HCEC 1CT (cell line): ENCODE results near the gene PRDM15.
A peak's percentile ranks its signal among the peaks of the same experiment; 100 is the strongest.

ENCODE experiments used
- DNase-seq: peaks from one replicate; pipeline ENCODE4 v3.0.0-alpha.2; 2017

The PRDM15 gene, protein sequence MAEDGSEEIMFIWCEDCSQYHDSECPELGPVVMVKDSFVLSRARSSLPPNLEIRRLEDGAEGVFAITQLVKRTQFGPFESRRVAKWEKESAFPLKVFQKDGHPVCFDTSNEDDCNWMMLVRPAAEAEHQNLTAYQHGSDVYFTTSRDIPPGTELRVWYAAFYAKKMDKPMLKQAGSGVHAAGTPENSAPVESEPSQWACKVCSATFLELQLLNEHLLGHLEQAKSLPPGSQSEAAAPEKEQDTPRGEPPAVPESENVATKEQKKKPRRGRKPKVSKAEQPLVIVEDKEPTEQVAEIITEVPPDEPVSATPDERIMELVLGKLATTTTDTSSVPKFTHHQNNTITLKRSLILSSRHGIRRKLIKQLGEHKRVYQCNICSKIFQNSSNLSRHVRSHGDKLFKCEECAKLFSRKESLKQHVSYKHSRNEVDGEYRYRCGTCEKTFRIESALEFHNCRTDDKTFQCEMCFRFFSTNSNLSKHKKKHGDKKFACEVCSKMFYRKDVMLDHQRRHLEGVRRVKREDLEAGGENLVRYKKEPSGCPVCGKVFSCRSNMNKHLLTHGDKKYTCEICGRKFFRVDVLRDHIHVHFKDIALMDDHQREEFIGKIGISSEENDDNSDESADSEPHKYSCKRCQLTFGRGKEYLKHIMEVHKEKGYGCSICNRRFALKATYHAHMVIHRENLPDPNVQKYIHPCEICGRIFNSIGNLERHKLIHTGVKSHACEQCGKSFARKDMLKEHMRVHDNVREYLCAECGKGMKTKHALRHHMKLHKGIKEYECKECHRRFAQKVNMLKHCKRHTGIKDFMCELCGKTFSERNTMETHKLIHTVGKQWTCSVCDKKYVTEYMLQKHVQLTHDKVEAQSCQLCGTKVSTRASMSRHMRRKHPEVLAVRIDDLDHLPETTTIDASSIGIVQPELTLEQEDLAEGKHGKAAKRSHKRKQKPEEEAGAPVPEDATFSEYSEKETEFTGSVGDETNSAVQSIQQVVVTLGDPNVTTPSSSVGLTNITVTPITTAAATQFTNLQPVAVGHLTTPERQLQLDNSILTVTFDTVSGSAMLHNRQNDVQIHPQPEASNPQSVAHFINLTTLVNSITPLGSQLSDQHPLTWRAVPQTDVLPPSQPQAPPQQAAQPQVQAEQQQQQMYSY

DNA sequence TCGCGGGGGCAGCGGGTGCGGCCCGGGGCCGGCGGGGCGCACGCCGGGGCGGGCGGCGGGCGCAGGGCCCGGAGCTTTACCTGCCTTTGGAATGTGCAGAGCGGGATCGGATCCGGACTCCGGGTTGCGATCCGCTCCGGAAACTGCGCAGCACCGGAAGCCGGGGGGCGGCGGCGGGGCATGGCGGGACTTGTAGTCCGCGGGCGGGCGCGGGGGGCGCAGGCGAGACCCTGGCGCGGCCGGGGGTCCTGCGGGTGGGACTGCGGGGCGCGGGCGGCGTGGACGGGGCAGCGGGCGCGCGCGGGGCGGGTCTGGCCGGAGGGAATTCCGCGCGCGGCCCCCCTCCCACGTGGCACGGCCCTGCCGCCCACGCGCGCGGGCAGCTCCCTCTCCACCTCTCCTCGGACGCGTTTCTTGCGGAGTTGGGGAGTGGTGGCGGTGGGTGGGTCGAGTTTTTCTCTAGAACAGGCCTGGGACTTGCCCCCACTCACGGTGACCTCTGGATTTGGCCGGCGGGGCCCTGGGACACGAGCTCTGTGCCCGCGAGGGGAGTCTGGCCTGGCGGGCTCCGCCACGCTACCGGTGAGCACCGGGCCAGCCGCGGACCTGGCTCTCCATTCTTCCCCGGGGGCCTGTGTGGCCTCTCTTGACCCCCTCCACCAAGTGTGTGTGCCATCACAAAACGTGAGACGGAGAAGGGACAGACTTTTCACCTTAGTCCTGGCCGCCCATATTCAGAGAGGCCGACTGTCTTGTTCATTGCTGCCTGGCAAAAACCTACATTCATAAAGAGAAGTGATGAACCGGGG lies at the start of gene PRDM15:
TSS of gene PRDM15 (minus strand) at position 155 of the 809 bp plus-strand sequence. CDS start 18,981 bp downstream, outside the sequence.
- peak; percentile 78 for DNase-seq

- DNase-seq = no peak
Measured at GRCh38 chr21:41928621-41929220, 49.6 kb upstream of the PRDM15 start.

GRCh38 chr21:41927727-41928409 lies 48.7 kb upstream of the PRDM15 start:
- no peak for DNase-seq

- no peak for DNase-seq
Measured at GRCh38 chr21:41926807-41927171, 47.6 kb upstream of the PRDM15 start.

DNA sequence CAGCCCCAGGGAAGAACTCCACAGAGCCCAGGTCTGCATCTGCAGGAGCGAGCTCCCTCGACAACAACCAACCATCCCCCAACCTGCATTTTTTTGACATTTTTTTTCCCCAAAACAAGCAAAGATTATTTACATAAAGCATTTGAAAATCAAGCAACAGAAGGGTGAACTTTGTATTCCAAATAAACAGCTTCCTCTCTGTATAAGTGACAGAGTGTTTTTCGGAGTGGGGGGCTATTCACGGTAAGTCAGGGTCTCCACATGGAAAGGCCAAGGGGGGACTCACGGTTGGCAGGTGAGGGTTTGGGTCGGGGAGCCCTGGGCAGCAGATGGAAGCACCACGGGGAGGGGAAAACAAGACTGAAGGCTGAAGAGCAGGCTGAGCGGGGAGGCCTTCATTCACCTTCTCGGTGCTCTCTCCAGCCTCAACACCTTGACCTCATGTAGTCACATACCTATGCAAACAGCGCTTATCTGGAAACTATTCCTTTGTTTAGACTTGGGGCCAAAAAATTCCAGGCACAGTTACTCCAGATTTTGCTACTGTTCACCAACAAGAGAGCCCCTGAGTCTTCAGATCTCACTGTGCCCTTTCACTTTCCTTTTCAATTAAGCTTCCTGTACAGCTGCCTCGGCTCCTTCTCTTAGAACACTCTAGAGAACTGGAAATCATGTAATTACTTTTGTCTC lies 47.1 kb upstream of the PRDM15 start:
- DNase-seq = peak; percentile 69

- DNase-seq = no peak
Measured at GRCh38 chr21:41925767-41926116, 46.6 kb upstream of the PRDM15 start.

GRCh38 chr21:41924368-41924754 lies 45.2 kb upstream of the PRDM15 start:
- peak; percentile 55 for DNase-seq

- peak; percentile 82 for DNase-seq
Measured at GRCh38 chr21:41923631-41924367, 44.7 kb upstream of the PRDM15 start.

- DNase-seq = no peak
Measured at GRCh38 chr21:41923186-41923585, 44.0 kb upstream of the PRDM15 start.

GRCh38 chr21:41921021-41921420 lies 41.9 kb upstream of the PRDM15 start:
- no peak for DNase-seq

DNA sequence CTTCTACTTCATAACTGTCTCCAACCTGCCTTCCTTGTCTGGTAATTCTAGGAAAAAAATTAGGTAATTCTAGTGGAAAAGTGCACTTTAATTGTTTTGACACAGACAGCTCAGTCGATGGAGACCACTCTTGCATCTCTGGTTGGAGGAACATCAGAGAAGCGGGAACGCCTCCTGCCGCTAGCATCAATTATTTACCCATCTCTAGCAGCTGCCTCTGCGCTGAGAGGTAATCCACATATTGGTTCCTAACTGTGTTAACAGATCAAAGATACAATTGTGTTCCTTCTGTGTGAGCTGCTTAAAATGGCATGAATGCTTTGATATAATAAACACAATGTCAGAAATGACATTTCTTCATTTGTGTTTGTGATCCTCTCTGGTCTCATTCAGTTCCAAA lies 41.3 kb upstream of the PRDM15 start:
- no peak for DNase-seq

- no peak for DNase-seq
Measured at GRCh38 chr21:41919666-41920398, 40.7 kb upstream of the PRDM15 start.

- DNase-seq = no peak
Measured at GRCh38 chr21:41918561-41919358, 39.6 kb upstream of the PRDM15 start.

- no peak for DNase-seq
Measured at GRCh38 chr21:41917531-41917930, 38.4 kb upstream of the PRDM15 start.

GRCh38 chr21:41916888-41917433 lies 37.8 kb upstream of the PRDM15 start:
- no peak for DNase-seq

GRCh38 chr21:41914965-41915364 lies 35.8 kb upstream of the PRDM15 start:
- DNase-seq = no peak

DNA sequence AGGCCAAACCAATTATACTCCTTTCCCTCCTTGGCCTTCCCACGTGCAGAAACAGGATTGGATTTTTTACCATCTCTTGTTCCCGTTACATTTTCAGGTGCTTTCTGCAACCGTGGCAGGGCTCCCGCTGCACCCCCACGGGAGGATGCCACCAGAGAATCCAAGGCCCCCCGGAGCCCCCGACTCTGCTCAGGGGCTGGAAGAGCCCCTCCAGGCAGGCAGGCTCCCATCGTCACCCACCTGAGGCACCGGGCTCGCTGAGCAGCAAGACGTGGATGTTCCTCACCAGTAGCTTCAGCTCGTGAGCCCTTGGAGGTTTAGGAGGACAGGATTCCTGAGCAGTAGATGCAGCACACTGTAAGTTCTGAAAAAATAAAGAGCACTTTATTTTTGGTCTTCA lies 35.2 kb upstream of the PRDM15 start:
- DNase-seq = no peak

GRCh38 chr21:41913230-41913629 lies 34.1 kb upstream of the PRDM15 start:
- DNase-seq = no peak
